Ishikawa (cell line): ENCODE results near the gene MORC1.

ENCODE experiments used
- EP300 ChIP-seq: IDR thresholded peaks from 2 replicates; pipeline ENCODE4 v1.6.1; 2012; ENCODE audit warnings: borderline replicate concordance
- FOXM1 ChIP-seq: IDR thresholded peaks from 2 replicates; pipeline ENCODE4 v1.6.1; 2012; ENCODE audit warnings: low read depth, borderline replicate concordance
- MAX ChIP-seq: IDR thresholded peaks from 2 replicates; pipeline ENCODE4 v1.6.1; 2012

- no peak for TF ChIP-seq FOXM1
- TF ChIP-seq MAX, result no peak
- TF ChIP-seq EP300, result no peak; the same call in 1 of the 2 replicates
Measured at GRCh38 chr3:108931035-108931434, 186.9 kb downstream of the MORC1 start.
